Kidney epithelial cell (primary cell): ENCODE data around the gene DVL1. TPM values are rescaled to one million over a fixed set of nuclear protein-coding genes. Genes with fewer than 3 reads are reported as not detected.

Experiments
- DNase-seq: peaks from one replicate; pipeline ENCODE4 v3.0.0-alpha.2; 2010; ENCODE audit warnings: low read depth
- H3K27me3 ChIP-seq: 2 replicates; pipeline ENCODE4 v1.6.0; 2011; ENCODE audit warnings: low read length; ENCODE audit not compliant: control insufficient read depth, insufficient read depth
- H3K36me3 ChIP-seq: 2 replicates; pipeline ENCODE4 v1.5.1; 2011; ENCODE audit warnings: low read length; ENCODE audit not compliant: control insufficient read depth, insufficient read depth
- H3K4me3 ChIP-seq: 2 replicates; pipeline ENCODE4 v1.5.1; 2011; ENCODE audit warnings: low read depth, mild to moderate bottlenecking, control low read depth, low read length
- CTCF ChIP-seq: IDR thresholded peaks from 2 replicates; pipeline ENCODE4 v1.5.1; 2011; ENCODE audit warnings: mild to moderate bottlenecking, moderate library complexity, low read length, control low read depth, inconsistent platforms; ENCODE audit not compliant: insufficient read depth, poor library complexity, severe bottlenecking
- total RNA-seq: library from RNA; depleted of rRNA; stranded (reverse); fragments of >200 nt; gene quantifications from 2 replicates; pipeline ENCODE4 v1.2.3, GENCODE V29; 2015

The DVL1 gene
- total RNA-seq, 1 donor from 2014 or later = 87.3 TPM

GRCh38 chr1:1311107-1312104, 37.8 kb downstream of the DVL1 start:
- TF ChIP-seq CTCF = no peak
- no peak for DNase-seq
- no peak overlapping the region for H3K4me3 ChIP-seq
- peaks cover 4% of the 10 kb centered on the region for H3K36me3 ChIP-seq
- no peaks in the 10 kb centered on the region for H3K27me3 ChIP-seq

- Histone ChIP-seq H3K27me3 (no peaks in the 10 kb centered on the region), H3K36me3 (peaks cover 4% of the 10 kb centered on the region), H3K4me3 (no peak overlapping the region)
- DNase-seq = no peak
- no peak for TF ChIP-seq CTCF
Observed at GRCh38 chr1:1310476-1311053, 38.7 kb downstream of the DVL1 start.

- DNase-seq = no peak
- Histone ChIP-seq H3K27me3 (no peaks in the 10 kb centered on the region), H3K36me3 (peaks cover 4% of the 10 kb centered on the region), H3K4me3 (no peak overlapping the region)
- peak; percentile 5 for TF ChIP-seq CTCF
Observed at GRCh38 chr1:1310109-1310385, 39.2 kb downstream of the DVL1 start.

GRCh38 chr1:1309251-1310108, 39.7 kb downstream of the DVL1 start:
- no peak for DNase-seq
- Histone ChIP-seq H3K27me3 (no peaks in the 10 kb centered on the region), H3K4me3 (peak overlapping the region; percentile 81), H3K36me3 (peaks cover 4% of the 10 kb centered on the region)
- TF ChIP-seq CTCF = no peak

GRCh38 chr1:1308756-1309250, 40.4 kb downstream of the DVL1 start:
- Histone ChIP-seq H3K4me3 (peak overlapping the region; percentile 81), H3K36me3 (peaks cover 4% of the 10 kb centered on the region), H3K27me3 (no peaks in the 10 kb centered on the region)
- no peak for DNase-seq
- no peak for TF ChIP-seq CTCF
